Astrocyte (in vitro differentiated cells and primary cell): ENCODE measurements around the gene DOCK1. TPM values are rescaled to one million over a fixed set of nuclear protein-coding genes. Genes with fewer than 3 reads are reported as not detected.
"Not testable (repeated sequence)": the region's sequence is repeated elsewhere in the genome, so short reads cannot be mapped to it uniquely, and the experiment has no call there.

Experiments used
- DNase-seq: peaks from one replicate; pipeline ENCODE4 v3.0.0-alpha.2; 2010; ENCODE audit warnings: low read depth
- FAIRE-seq: peaks from 2 replicates; lab custom pipeline; 2011; peaks lifted over from hg19 to GRCh38; lab: Jason Lieb, UNC
- H2AFZ ChIP-seq: 2 replicates; pipeline ENCODE4 v1.6.0; 2012; ENCODE audit warnings: low read depth, low read length, inconsistent platforms
- H3K27ac ChIP-seq: 2 replicates; pipeline ENCODE4 v1.5.1; 2011; ENCODE audit warnings: low read depth, low read length, inconsistent platforms
- H3K27me3 ChIP-seq: 2 replicates; pipeline ENCODE4 v1.6.0; 2011; ENCODE audit warnings: low read length, inconsistent platforms; ENCODE audit not compliant: insufficient read depth
- H3K36me3 ChIP-seq: 2 replicates; pipeline ENCODE4 v1.5.1; 2011; ENCODE audit warnings: low read length, inconsistent platforms; ENCODE audit not compliant: insufficient read depth
- H3K4me1 ChIP-seq: 2 replicates; pipeline ENCODE4 v1.5.1; 2011; ENCODE audit warnings: low read length, inconsistent platforms; ENCODE audit not compliant: insufficient read depth
- H3K4me2 ChIP-seq: 2 replicates; pipeline ENCODE4 v1.6.0; 2012; ENCODE audit warnings: low read length, inconsistent platforms
- H3K4me3 ChIP-seq: 2 replicates; pipeline ENCODE4 v1.5.1; 2011; ENCODE audit warnings: low read depth, mild to moderate bottlenecking, low read length, inconsistent platforms; ENCODE audit not compliant: insufficient read depth
- H3K79me2 ChIP-seq: 2 replicates; pipeline ENCODE4 v1.6.0; 2012; ENCODE audit warnings: mild to moderate bottlenecking, low read length, inconsistent platforms; ENCODE audit not compliant: insufficient read depth
- H3K9ac ChIP-seq: 2 replicates; pipeline ENCODE4 v1.6.0; 2012; ENCODE audit warnings: mild to moderate bottlenecking, low read length, inconsistent platforms
- H3K9me3 ChIP-seq: 2 replicates; pipeline ENCODE4 v1.5.1; 2012; ENCODE audit warnings: low read depth, mild to moderate bottlenecking, low read length, inconsistent platforms; ENCODE audit not compliant: insufficient read depth
- H4K20me1 ChIP-seq: 2 replicates; pipeline ENCODE4 v1.6.0; 2012; ENCODE audit warnings: low read length, inconsistent platforms; ENCODE audit not compliant: insufficient read depth
- H3K27ac Mint-ChIP-seq: one replicate; pipeline ENCODE4 v1.8.0; 2021; ENCODE audit warnings: mild to moderate bottlenecking, mixed read lengths; ENCODE audit not compliant: unreplicated experiment
- H3K27me3 Mint-ChIP-seq: one replicate; pipeline ENCODE4 v1.8.0; 2021; ENCODE audit warnings: low read depth, mixed read lengths; ENCODE audit not compliant: unreplicated experiment
- H3K36me3 Mint-ChIP-seq: one replicate; pipeline ENCODE4 v1.8.0; 2021; ENCODE audit warnings: low read depth, mixed read lengths; ENCODE audit not compliant: unreplicated experiment
- H3K4me1 Mint-ChIP-seq: one replicate; pipeline ENCODE4 v1.8.0; 2021; ENCODE audit warnings: low read depth, mixed read lengths; ENCODE audit not compliant: unreplicated experiment
- H3K4me3 Mint-ChIP-seq: one replicate; pipeline ENCODE4 v1.8.0; 2021; ENCODE audit warnings: mild to moderate bottlenecking, moderate library complexity, mixed read lengths; ENCODE audit not compliant: unreplicated experiment
- H3K9me3 Mint-ChIP-seq: one replicate; pipeline ENCODE4 v1.8.0; 2021; ENCODE audit warnings: mild to moderate bottlenecking, mixed read lengths; ENCODE audit not compliant: unreplicated experiment
- CTCF ChIP-seq: IDR thresholded peaks from 2 replicates; pipeline ENCODE4 v1.5.1; 2011; ENCODE audit warnings: low read depth, mild to moderate bottlenecking, inconsistent platforms, low read length, moderate library complexity; ENCODE audit not compliant: insufficient read depth
- EZH2 ChIP-seq: IDR thresholded peaks from 2 replicates; pipeline ENCODE4 v1.6.1; 2012; ENCODE audit warnings: mild to moderate bottlenecking, low read length, inconsistent platforms; ENCODE audit not compliant: insufficient read depth
- total RNA-seq: library from RNA; stranded (reverse); gene quantifications from 2 replicates; pipeline ENCODE4 v1.2.1, GENCODE V29; 2021

The DOCK1 gene
- total RNA-seq, 1 donor from 2014 or later, result 42.5 TPM

- Histone ChIP-seq H3K4me3 (no peak overlapping the region), H3K9me3 (no peaks in the 10 kb centered on the region), H3K79me2 (no peaks in the 10 kb centered on the region), H2AFZ (no peak overlapping the region), H3K4me2 (no peak overlapping the region), H3K4me1 (no peaks in the 10 kb centered on the region), H3K36me3 (no peaks in the 10 kb centered on the region), H3K9ac (no peak overlapping the region), H4K20me1 (peaks cover 30% of the 10 kb centered on the region), H3K27me3 (no peaks in the 10 kb centered on the region), H3K27ac (no peak overlapping the region)
- TF ChIP-seq EZH2, result no peak
- no peak for TF ChIP-seq CTCF
- no peak overlapping the region for H3K27ac Mint-ChIP-seq
- FAIRE-seq (no peak), DNase-seq (no peak)
- H3K4me1 Mint-ChIP-seq, result peaks cover 2% of the 10 kb centered on the region
- peaks cover 2% of the 10 kb centered on the region for H3K27me3 Mint-ChIP-seq
- H3K9me3 Mint-ChIP-seq, result peaks cover 3% of the 10 kb centered on the region
- H3K4me3 Mint-ChIP-seq, result no peak overlapping the region
- peaks cover 2% of the 10 kb centered on the region for H3K36me3 Mint-ChIP-seq
These were observed 402.8 kb downstream of the DOCK1 start for GRCh38 chr10:127308031-127308430.

DNA sequence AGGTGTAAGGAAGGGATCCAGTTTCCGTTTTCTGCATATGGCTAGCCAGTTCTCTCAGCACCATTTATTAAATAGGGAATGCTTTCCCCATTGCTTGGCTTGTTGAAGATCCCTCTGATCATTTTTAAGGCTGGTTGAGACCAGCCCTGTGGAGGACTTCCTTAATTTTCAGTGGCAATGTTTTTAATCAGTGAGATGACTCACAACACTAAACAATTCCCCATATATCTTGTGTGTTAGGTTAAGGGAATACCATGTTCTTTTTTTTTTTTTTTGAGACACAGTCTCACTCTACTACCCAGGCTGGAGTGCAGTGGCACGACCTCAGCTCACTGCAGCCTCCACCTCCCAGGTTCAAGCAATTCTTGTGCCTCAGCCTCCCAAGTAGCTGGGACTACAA, 404.4 kb downstream of the DOCK1 start:
- not testable (repeated sequence) for H3K27ac ChIP-seq, DNase-seq, H3K4me2 ChIP-seq, H3K27me3 Mint-ChIP-seq, H3K36me3 ChIP-seq, H3K27me3 ChIP-seq, H3K4me1 Mint-ChIP-seq, FAIRE-seq, H3K9me3 Mint-ChIP-seq, H3K27ac Mint-ChIP-seq, H3K79me2 ChIP-seq, H3K4me3 ChIP-seq, H3K4me1 ChIP-seq, H3K36me3 Mint-ChIP-seq, H3K9me3 ChIP-seq, H3K4me3 Mint-ChIP-seq, H2AFZ ChIP-seq, H3K9ac ChIP-seq
- H4K20me1 ChIP-seq, result peaks cover 46% of the 10 kb centered on the region

DNA sequence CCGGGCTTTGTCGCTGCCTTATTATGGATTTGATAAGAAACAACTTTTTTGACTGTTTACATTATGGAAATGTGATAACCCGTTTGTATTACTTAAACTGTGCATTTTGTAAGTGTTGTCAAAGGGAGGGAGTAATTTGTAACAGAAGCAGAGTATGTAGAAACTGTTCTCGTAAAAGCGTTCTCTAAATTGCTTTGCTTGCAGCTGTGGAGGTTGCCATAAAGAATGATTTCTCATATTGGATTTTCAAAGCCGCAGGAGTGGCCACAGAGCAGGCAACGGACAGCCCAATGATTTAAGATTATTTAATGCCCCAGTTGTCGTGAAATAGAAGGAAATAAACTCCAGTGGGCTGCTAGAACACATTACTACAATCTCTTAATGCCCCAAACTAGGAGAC, 405.2 kb downstream of the DOCK1 start:
- peaks cover 2% of the 10 kb centered on the region for H3K27me3 Mint-ChIP-seq
- H3K27ac ChIP-seq, result no peak overlapping the region
- no peak for DNase-seq

More for the DNA sequence above, 405.2 kb downstream of the DOCK1 start:
- Histone ChIP-seq H3K9ac (no peak overlapping the region), H3K4me1 (no peaks in the 10 kb centered on the region), H3K4me3 (no peak overlapping the region), H3K4me2 (no peak overlapping the region), H4K20me1 (peaks cover 53% of the 10 kb centered on the region), H2AFZ (no peak overlapping the region), H3K27me3 (no peaks in the 10 kb centered on the region), H3K79me2 (no peaks in the 10 kb centered on the region), H3K36me3 (no peaks in the 10 kb centered on the region), H3K9me3 (no peaks in the 10 kb centered on the region)
- peaks cover 2% of the 10 kb centered on the region for H3K36me3 Mint-ChIP-seq
- TF ChIP-seq CTCF (no peak), EZH2 (no peak)
- no peak overlapping the region for H3K27ac Mint-ChIP-seq
- H3K9me3 Mint-ChIP-seq, result peaks cover 3% of the 10 kb centered on the region
- H3K4me3 Mint-ChIP-seq, result no peak overlapping the region
- no peaks in the 10 kb centered on the region for H3K4me1 Mint-ChIP-seq
- FAIRE-seq, result no peak
